Measurements from ENCODE around the gene KMT2E.
"Not testable (repeated sequence)": the region's sequence is repeated elsewhere in the genome, so short reads cannot be mapped to it uniquely, and the experiment has no call there.

Gene KMT2E

GRCh38 chr7:105027176-105027853 is 13.3 kb downstream of the KMT2E start:
- no peak for DNase-seq

DNA sequence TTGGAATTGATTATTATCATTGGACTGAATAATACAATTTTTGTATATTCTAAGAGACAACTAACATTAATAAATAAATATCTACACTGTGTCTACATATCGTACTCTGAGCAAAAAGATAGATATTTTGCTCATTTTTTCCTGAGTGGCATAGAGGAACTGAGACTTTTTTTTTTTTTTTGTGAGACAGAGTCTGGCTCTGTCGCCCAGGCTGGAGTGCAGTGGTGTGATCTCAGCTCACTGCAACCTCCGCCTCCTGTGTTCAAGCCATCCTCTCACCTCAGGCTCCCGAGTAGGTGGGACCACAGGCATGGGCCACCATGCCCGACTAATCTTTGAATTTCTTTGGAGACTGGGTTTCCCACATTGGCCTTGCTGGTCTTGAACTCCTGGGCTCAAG is 14.0 kb downstream of the KMT2E start:
- no peak for DNase-seq

DNA sequence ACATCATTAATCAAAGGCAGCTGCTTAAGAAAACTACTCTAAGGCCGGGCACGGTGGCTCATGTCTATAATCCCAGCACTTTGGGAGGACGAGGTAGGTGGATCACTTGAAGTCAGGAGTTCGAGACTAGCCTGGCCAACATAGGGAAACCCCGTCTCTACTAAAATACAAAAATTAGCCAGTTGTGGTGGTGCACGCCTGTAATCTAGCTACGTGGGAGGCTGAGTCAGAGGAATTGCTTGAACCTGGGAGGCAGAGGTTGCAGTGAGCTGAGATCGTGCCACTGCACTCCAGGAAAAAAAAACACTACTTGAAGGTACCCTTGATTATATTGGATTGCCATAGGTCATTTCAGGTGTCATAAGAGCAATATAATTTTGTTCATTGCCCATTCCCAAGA is 14.9 kb downstream of the KMT2E start:
- DNase-seq, result not testable (repeated sequence)

DNA sequence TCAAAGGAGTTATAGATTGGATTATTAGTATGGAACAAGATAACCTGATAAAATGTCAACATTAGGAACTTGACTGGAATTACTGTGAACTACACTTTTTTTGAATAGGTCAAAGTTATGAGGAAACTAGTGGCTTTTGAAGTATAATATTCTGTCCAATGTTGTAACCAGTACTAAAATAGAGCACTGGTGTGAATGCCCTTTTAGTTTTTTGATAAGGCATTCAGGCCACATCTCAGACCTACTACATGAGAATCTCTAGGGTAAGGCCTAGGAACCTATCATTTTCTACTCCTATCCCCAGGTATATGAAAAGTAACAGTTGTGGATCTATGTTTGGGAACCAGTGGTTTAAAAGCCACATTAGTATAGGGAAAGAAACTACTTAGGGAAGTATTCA is 16.4 kb downstream of the KMT2E start:
- DNase-seq, result no peak

GRCh38 chr7:105032553-105033214 is 18.7 kb downstream of the KMT2E start:
- DNase-seq, result no peak

GRCh38 chr7:105035349-105035748 is 21.3 kb downstream of the KMT2E start:
- DNase-seq, result no peak

DNA sequence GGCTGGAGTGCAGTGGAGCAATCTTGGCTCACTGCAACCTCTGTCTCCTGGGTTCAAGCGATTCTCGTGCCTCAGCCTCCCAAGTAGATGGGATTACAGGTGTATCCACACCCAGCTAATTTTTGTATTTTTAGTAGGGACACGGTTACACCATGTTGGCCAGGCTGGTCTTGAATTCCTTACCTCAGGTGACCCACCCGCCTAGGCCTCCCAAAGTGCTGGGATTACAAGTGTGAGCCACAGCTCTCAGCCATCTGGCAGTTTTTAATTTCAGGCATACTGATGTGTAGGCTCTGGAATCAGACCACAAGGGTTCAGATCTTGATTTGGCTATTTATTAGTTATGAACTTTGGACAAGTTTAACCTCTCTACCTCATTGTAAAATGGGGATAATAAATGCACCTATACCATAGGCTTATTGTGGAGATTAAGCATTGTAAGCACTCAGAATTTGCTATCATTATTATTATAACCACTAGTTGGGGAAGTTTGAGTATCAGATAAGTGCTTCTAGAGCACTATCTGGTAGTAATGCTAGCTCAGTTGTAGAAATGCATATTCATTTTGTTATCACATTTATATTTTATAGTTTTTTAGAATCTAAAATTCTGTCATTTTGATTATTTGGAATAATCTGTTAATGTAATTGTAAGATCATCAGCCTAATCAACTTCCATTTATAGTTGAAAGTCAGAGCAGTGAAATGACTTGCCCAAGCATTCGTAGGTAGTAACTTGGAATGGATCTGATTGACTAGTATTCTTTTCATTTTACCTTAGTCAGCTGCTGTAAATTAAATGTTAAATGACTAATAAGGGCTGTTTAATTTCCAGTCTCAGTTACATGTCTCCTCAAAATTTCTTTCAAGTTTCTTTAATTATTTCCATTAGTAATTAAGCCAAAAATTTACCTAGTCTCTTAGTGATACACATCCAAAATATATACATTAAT is 22.5 kb downstream of the KMT2E start:
- no peak for DNase-seq

DNA sequence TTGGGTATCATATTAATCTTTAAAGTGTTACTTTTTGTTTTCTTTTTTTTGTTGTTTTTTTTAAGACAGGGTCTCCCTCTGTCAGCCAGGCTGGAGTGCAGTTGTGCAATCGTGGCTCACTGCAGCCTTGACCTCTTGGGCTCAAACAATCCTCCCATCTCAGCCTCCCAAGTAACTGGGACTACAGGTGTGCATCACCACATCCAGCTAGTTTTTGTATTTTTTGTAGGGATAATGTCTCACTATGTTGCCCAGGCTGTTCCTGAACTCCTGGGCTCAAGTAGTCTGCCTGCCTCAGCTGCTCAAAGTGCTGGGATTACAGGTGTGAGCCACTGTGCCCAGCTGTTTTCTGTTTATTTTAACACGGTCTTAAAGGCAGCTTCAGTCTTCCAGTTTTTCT is 23.3 kb downstream of the KMT2E start:
- DNase-seq, result no peak

GRCh38 chr7:105044449-105045070 is 30.6 kb downstream of the KMT2E start:
- DNase-seq, result no peak

DNA sequence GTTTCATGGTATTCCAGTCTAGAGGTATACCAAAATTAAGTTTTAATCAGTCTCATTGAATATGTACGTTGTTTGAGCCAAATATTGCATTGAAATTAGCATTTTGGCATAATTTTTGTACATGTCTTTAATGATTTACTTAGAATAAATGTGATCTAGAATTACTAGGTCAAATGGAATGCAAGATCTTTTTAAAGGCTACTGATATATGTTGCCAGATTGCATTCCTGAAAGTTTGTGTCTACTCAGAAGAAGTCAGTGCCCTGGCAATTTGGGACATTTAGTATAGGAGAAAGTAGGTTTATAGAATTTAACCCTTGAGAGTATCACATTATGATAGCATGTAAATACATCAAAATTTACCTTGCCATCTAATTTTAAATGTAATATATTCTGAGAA is 32.4 kb downstream of the KMT2E start:
- DNase-seq, result no peak

- no peak for DNase-seq
Observed at GRCh38 chr7:105047932-105048331, 33.9 kb downstream of the KMT2E start.

DNA sequence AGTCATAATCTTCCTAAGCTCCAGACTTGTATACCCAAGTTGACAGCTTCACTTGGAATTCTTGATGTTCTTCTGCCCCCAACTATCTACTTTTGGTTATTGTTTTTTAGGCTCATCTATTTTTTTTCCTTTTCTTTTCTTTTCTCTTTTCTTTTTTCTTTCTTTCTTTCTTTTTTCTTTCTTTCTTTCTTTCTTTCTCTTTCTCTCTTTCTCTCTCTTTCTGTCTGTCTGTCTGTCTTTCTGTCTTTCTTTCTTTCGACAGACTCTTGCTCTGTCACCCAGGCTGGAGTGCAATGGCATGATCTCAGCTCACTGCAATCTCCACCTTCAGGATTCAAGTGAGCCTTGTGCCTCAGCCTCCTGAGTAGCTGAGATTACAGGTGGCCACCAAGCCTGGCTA is 36.5 kb downstream of the KMT2E start:
- no peak for DNase-seq

- DNase-seq, result not testable (repeated sequence)
Observed at GRCh38 chr7:105050899-105051298, 36.9 kb downstream of the KMT2E start.

GRCh38 chr7:105055084-105055483 is 41.1 kb downstream of the KMT2E start:
- DNase-seq, result no peak

DNA sequence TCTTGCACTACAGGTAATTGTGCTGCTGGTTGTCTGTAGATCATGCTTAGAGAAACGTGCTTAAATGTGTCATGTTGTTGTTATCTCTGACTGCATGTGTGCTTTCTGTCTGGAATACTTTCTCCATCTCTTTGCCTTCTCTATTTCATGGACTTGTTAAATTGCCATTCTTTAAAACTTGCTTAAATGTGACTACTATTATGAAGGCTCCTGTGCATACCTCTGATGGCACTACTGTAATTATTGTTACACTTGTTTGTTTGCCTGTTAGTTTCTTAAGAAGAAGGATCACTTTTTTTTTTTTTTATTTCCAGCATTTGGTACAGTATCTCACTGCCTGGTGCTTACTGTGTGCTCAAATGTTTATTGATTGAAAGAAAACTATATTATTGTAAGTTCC is 41.6 kb downstream of the KMT2E start:
- DNase-seq, result no peak

- no peak for DNase-seq
Observed at GRCh38 chr7:105057472-105057871, 43.5 kb downstream of the KMT2E start.

DNA sequence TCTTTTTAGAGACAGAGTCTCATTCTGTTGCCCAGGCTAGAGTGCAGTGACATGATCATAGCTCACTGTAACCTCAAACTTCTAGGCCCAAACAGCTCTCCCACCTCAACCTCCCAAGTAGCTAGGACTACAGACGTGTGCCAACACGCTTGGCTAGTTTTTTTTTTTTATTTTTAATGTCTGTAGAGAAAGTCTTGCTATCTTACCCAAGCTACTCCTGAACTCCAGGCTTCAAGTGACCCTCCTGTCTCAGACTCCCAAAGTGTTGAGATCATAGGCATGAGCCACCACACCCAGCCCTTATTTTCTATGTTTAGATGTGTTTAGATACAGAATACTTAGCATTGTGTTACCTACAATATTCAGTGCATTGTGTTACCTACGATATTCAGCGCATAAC is 46.4 kb downstream of the KMT2E start:
- no peak for DNase-seq

DNA sequence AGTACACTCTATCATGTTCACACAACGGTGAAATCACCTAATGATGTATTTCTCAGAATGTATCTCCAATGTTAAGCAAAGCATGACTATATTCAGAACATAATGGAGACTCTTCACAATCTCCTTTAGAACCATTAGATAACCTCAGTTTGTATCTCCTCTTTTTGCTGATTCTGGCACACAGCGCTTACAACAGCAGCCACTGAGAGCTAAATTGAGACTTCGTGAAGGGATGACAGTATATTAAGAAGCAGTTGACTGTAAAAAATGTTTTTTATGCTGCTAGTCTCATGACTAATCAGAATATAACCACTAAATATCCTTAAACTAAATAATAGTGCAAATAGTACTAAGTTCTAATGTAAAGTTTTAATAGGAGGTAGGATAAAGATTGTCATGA is 46.9 kb downstream of the KMT2E start:
- no peak for DNase-seq

DNA sequence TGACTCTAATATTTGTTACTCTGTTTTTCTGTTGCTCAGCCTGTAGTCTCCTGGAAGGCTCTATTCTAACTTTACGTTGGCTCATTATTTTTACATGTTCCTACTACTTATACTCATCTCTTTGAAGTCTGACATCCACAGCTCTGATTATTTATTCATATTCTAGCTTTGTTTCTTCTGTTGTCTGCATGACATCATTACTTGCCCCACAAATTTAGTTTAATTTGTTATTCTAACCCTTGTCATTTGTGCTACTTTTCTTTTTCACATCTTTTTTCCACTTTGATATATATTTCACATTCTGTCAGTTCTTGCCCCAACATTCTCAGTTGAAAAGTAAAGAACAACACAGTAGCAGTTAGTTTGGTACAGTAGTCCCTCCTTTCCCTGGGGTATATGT is 51.1 kb downstream of the KMT2E start:
- DNase-seq, result no peak

DNA sequence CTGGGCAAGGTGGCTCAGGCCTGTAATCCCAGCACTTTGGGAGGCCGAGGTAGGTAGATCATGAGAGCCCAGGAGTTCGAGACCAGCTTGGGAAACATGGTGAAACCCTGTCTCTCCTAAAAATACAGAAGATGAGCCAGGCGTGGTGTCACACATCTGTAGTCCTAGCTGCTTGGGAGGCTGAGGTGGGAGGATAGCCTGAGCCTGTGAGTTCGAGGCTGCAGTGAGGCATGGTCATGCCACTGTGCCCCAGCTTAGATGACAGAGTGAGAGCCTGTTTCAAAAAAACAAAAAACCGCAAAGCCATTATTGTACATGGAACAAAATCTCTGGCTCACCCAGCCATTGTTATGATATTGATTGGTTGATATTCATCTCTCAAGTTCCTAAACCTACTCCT is 53.7 kb downstream of the KMT2E start:
- DNase-seq, result no peak

- DNase-seq, result no peak
Observed at GRCh38 chr7:105068886-105069285, 54.9 kb downstream of the KMT2E start.

DNA sequence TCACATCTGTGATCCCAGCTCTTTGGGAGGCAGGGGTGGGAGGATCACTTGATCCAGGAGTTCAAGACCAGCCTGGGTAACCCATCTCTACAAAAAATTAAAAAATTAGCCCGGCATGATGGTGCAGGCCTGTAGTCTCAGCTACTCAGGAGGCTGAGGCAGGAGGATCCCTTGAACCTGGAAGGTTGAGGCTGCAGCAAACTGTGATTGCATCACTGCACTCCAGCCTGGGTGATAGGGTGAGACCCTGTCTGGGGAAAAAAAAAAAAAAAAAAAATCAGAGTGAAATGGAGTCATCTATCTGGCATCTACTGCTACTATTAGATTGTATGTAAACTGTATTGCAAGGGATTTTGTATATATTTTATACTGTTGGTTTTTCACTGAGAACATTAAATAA is 59.1 kb downstream of the KMT2E start:
- DNase-seq, result no peak

- DNase-seq, result no peak
Observed at GRCh38 chr7:105079348-105079747, 65.3 kb downstream of the KMT2E start.

Data from activated naive CD4-positive, alpha-beta T cell treated with Interleukin-2 at 50 U/mL for 16 hours (primary cell).